Anterior cingulate cortex (tissue), 58 donors: ENCODE data around the gene CALM1.

ENCODE experiments used
- DNase-seq, 58 donors: peaks; one replicate each; lab custom pipeline; 2025; lab: John Stamatoyannopoulos, UW

CALM1 gene

DNA sequence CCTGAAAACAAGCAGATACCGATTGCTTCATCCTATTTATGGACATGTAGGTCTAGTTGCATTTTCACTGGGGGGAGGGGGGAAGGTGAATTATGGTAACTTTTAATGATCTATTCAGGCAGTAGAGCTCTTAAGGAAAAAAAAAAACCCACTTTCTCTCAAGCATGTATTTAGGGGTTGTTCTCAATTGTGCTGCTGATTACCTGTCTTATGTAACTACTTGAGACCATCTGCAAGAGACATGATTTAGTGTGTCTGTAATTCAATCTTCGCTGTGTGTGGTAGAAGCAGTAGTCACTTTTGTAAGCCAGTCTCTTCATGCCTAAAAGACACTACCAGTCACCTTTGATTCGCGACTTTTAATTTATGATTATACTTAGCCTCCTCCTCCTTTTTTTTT, 8.9 kb downstream of the CALM1 start:
- no peak for DNase-seq

DNA sequence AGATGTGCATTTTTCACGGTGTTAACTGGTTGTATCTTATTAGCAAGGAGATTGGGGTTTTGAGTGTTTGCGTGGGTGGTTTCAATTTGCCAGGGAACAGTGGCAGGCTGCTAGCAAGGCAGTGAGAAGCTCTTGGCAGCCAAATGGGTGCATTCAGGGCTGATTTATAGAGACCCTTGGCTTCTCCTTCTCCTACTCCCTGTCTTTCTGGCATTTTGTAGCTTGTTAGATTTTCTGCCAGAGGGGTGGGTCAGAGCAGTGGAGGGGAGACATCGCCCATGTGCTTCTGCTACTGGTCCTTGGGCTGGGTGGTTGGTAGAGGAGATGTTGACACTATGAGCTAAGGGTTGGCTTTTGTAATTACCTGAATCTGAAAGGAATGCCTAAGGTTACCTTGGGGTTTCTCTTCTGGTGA, 9.6 kb downstream of the CALM1 start:
- peak in 3 of 58 donors; percentile 10 to 28 (median 12) for DNase-seq

DNA sequence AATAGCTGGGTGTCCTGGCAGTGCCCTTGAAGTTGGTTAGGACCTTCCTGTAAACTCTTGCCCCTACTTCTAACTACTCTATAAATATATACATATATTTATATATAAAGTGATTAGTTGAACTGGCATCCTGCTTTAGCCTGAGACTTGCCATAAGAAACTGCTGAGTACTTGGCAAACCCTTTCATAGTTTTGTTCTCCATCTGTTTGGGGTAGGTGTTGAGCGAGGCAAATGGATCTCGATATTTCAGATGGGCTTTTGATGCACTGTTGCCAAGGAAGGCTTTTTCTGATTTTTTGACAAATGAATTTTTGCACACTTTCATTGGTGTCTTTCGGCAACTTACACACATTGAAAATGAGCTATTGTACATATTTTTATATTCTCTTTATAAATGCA, 10.4 kb downstream of the CALM1 start:
- DNase-seq: no peak

DNA sequence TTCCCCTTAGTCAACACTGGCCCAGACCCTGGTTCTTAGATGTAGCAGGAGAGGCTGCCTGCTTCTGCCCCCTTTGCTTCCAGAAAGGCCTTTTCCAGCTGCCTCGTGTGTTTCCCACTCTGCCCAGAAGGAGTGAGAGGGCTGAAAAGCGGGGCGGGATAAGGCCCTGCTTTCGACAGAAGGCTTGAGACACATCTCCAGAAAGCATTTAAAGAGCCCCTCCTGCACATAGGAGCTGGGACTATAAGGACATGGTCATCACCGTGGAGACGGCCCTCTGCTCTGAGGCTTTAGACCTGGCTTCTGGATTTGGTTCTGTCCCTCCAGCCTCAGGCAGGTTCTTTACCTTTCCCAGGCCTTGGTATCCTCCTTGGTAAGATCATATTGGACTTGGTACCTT, 11.9 kb downstream of the CALM1 start:
- DNase-seq: no peak

DNA sequence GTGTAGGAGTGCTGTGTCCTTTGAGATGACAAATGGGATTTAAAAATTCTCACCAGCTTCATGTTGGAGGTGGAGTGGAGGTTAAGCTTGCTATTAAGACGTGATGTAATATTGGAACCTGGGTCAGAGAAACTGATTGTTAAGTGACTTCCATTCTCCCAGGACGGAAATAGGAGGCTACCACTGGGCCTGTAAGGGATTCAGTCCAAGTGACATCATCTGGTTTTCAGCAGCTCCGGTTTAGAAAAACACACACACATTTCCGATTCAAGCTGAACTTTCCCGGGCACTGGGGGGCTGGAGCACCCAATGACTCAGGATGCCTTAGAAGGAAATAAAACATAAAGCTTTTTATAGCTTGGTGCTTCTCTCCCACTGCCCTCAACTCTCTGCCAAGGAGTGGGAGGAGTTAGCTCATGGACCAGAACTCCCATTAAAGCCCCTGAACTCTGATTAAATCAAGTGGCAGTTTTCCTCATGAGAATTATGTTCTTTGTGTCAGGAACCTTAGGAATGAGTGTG, 12.4 kb downstream of the CALM1 start:
- peak in 24 of 58 donors; percentile 19 to 77 (median 40) for DNase-seq

DNA sequence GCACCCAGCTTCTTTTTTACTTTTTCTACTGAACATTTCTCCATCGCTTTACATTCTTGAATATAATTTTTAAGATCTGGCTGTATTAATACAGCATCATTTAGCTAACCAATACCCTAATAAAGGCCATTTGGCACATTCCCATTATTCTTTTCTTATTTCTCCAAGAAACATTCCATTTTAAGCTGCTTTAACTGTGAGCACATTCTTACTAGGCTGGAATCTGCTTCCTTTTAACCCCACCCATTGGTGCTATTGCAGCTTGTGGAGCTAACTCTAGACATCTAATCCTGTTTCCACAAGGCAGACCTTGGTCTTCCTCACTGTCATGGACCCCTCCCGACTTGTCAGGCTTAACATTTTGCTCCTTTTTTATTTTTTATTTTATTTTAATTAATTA, 15.2 kb downstream of the CALM1 start:
- no peak for DNase-seq

DNA sequence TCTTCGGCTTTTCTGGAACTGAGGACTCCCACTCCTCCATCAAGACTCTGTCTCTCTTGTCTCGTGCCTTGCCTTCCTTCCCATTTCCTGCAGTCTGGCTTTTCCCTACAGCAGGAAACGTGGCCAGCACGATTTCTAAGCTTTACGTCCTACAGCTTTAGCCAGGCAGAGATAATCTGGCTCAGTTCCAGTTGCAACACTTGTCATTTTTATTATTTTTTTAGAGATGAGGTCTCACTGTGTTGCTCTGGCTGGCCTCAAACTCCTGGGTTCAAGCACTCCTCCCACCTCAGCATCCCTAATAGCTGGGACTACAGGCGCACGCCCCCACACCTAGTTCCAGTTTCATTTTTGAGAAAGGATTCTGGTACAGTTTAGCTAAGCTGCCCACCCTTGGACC, 19.9 kb downstream of the CALM1 start:
- no peak for DNase-seq

DNA sequence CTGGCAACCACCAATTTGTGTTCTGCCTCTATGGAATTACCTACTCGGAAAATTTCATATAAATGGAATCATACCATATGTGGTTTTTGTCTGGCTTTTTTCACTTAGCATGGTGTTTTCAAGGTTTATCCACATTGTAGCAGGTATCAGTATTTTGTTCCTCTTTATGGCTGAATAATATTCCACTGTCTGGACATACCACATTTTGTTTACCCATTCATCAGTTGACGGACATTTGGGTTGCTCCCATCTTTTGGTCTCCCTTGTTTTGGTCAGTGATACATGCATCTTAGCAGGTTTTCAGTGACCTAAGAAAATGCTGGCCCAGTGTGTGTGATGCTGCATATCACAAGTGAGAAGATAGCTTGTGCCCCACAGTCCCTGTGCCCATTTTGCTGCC, 21.2 kb downstream of the CALM1 start:
- DNase-seq: no peak

DNA sequence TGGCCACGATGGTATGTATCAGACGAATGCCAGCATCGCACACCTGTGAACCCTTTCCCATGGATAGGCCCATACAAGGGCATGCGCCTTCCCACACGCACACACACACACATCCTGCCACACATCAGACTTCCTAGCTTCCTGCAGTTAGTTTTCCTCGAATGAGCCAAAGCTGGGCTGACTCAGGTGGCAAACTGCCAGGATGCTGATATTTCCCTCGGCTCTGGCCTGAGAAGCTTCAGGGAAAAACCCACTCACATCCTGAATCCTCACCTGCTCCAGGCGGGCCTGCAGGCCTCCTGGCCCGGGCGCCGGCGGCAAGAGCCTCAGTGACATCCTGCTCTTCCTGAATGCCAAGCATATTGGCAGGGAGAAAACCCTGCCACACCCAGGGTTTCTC, 22.4 kb downstream of the CALM1 start:
- peak in 36 of 58 donors; percentile 11 to 80 (median 38) for DNase-seq

DNA sequence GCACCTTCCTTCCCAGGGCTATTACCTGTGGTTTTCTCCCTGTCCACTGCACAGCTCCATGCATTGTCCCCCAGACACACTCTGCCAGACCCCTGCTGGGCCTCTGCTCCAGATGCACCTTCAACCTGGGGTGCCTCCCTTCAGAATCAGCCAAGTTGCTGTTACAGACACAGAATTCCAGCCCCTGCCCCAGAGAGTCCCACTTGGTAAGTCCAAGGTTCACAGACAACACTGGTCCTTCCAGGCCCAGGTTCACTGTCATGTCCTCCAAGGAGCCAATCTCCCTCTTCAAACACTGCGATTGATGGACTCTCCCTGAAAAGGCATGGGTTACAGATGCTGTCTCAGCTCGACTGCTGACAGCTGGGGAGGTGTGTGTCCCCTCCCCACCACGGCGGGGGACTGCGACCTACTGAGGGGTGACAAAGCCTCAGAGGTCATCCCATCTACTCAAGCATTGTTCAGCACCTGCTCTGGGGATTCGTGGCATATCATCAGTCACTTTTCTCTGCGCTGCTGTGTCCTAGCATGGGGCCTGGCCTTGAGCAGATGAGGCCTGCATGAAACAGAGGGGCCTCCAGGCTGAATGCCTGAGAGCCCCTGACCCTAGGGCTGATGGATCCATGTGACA, 24.3 kb downstream of the CALM1 start:
- no peak for DNase-seq

DNA sequence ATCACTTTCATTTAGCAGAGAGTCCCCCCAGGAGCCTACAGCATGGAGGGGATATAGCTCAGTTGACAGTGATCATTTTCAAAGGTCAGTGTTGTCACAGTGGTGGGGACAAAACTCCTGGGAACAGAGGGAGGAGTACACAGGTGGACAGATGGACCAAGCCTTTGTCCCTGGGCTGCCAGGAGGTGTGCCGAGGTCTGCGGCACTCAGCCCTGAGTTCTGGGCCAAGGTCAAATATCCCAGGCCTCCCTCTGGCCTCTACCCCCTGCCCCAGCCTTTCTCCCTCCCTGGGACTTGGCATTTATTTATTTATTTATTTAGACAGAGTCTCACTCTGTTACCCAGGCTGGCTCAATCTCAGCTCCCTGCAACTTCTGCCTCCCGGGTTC, 24.8 kb downstream of the CALM1 start:
- no peak for DNase-seq

DNA sequence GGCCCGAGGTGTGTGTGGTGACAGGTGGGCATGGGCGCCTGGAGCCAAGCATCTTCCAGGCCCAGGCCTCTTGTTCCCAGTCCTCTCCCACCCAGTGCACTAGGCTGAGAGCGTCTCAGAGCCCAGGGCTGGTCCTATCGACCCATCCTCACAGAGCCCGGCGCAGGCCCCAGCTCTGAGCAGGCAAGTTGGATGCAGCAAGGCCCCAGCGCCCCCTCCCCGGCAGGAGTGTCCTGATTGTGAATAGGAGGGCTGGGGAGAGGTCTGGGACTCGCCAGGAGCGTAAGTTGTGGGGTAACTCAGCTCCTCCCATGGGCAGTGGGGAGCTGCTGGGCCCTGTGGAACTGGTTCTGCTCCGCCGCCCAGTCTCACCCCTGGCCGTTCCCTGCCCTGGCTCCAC, 26.3 kb downstream of the CALM1 start:
- no peak for DNase-seq

DNA sequence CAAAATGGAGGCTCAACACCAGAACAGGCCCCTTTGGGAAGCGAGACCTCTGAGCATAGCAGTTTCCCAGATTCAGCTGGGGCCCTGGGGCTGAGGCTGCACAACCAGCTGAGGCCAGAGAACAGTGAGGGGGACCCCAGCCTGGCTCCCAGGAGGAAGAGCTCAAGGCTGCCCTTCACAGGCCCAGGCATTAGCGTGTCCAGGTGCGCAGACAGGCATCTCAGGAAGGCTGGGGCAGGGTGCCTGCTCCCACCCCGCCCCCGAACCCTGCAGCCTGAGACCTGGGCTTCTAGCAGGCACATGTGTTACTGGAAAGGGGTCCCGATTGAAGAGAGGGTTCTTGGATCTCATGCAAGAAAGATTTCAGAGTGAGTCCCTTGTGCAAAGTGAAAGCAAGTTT, 27.2 kb downstream of the CALM1 start:
- DNase-seq: no peak

DNA sequence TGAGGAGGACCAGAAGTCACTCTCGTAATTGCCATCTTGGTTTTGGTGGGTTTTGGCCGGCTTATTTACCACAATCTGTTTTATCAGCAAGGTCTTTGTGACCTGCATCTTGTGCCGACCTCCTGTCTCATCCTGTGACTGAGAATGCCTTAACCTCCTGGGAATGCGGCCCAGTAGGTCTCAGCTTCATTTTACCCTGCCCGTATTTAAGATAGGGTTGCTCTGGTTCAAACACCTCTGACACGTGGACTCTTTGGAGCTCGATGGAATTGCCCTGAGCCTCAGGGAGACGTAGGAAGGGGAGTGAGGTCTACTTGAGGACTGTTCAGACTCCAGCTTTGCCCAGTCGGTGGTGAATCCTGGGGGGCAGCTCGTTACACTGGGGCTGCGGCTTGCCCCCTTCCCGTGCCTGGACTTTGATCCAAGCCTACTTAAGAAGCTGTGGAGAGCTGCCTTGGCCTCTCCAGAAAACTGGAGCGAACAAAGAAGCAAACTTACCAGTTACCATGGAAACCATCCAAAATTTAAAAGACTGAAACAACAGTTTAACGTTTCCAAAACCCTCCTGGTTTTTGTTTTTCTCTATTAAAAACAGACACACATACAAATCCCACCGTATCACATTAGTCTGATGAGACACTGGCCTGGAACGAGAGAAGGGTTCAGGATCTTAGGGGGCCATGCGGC, 28.0 kb downstream of the CALM1 start:
- DNase-seq: no peak

DNA sequence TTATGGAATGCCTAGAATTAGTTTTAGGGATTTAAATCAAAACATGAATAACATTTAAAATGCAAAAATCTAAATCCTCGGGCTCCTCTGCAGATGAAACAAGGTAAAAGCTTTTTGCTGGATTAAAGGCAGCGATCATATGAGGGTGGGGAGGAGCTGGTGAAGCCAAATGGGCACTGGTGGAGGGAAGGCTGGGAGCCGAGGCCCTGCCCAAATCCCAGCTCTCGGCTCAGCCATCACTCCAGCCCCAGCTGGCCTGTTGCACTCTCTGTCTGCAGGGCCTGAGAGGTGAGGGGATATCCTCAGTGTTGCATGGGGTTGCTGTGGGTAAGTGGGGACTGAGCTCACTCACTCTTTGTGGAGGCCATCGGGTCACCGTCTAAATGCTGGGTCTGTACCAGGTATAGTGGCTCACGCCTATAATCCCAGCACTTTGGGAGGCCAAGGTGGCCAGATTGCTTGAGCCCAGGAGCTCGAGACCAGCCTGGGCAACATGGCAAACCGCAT, 28.6 kb downstream of the CALM1 start:
- DNase-seq: no peak

DNA sequence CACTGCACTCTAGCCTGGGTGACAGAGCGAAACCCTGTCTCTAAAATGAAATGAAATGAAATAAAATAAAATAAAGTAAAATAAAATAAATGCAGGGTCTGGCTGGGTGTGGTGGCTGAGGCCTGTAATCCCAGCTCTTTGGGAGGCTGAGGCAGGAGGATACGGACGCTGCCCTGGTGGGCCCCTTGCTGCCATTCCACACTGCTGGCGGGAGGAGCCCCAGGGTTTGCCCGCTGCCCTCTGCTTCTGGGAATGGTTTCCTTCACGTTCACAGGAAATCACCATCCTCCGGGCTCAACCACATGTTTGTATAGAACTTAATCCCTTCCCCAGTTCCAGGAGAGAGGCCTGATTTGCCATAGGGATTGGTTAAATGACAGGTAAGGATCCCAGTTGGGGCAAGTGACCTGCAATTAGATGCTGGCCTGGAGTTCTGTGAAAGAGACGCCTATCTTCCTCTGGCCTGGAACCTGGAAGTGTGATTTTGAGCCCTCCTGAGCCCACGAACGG, 29.3 kb downstream of the CALM1 start:
- DNase-seq: no peak

DNA sequence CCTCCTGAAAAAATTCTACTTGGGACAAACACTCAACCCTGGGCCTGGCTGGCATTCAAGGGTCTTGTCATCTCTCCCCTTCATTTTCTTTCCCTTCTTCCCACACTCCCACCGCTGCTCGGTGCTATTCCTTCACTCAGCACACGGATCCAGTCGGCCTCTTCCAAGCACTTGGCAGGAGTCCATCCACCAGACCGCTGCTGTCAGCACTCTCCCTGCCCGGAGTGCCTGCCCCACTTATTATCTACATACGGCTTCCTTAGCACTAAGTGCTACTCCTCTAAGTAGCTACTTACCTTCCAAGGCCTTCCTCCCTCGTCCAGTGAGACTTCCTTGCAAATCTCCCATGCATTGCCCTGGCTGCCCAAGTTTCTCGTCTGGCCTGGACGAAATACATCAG, 29.8 kb downstream of the CALM1 start:
- DNase-seq: no peak

DNA sequence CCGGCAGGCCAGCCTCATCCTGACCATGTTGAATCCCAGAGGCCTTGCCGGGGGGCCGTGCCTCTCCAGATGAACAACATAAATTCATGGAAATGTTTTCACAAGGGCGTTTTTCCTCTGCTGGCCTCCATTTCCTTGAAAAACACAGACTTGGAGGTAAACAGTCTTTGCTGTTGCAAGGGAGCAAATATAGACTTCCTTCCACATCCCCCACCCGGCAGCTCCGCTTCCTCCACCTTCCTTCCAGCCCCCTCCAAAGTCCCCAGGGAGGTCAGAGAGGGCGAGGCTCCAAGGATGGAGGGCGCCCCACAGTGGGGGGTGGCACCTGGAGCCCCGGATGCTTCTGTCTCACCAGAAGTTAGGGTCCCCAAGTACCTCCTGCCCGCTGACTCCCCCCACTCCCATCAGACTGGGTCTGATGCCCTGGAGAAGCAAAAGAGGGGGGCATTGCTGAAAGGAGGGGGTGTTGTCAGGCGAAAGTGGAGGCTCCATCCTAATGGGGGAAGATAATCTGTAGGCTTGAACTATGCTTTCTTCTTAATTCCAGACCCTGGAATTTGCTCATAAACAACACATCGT, 31.1 kb downstream of the CALM1 start:
- no peak for DNase-seq

DNA sequence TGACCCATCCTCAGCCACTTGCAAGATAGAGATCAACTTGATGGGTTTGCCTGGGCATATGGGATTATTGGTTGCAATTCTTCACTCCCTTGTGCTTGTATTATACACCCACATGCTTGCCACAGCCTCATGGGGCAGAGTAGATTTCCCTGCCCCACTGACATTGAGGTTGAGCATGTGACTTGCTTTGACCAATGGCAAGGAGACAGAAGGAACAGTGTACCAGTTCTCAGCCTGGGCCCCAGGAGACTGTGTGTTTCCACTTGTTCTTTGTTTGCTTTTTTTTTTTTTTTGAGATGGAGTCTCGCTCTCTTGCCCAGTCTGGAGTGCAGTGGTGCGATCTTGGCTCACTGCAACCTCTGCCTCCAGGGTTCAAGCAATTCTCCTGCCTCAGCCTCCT, 31.8 kb downstream of the CALM1 start:
- no peak for DNase-seq

DNA sequence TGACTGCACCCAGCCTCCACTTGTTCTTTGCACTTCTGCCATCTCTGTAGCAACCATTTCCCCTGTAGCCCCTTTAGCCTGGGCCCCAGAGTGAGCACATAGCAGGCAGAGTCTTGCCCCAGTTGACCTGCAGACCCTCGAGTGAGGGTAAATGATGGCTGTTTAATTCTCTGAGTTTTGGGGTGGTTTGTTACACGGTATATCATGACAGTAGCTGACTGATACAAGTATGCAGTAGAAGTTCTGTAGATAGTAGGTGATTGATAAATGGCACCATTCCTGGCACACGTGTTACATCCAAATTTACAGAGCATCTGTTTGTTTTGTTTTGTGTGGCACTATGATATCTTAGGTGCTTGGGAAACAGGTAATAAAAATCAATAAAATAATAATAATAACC, 32.4 kb downstream of the CALM1 start:
- DNase-seq: no peak

DNA sequence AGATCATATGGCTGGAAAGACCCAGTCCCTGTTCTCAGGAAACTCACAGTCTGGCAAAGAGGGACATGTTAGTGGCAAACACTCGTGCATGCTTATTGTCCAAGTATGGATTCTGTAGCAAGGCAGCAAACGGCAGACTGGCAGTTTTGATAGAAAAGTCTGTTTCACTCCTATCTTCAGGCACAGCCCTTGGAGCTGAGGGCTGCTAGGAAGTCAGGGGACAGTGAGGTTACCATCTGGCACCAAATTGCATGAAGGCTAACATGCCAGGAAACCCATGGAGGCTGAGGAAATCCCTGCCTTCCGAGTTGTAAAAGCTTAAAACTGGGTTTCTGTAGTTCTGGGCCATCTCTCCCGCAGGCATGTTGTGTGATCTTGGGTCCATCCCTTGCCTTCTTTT, 32.9 kb downstream of the CALM1 start:
- DNase-seq: no peak
